ENCODE results near the gene SENP6.
A peak's percentile ranks its signal among the peaks of the same experiment; 100 is the strongest.
"Not testable (repeated sequence)": the region's sequence is repeated elsewhere in the genome, so short reads cannot be mapped to it uniquely, and the experiment has no call there.

Gene SENP6

GRCh38 chr6:75608956-75609533 lies 7.4 kb downstream of the SENP6 start:
- DNase-seq, result no peak

GRCh38 chr6:75609639-75610590 lies 8.2 kb downstream of the SENP6 start:
- peak; percentile 70 for DNase-seq

- peak; percentile 22 for DNase-seq
Measured at GRCh38 chr6:75611011-75611701, 9.5 kb downstream of the SENP6 start.

GRCh38 chr6:75611702-75612375 lies 10.2 kb downstream of the SENP6 start:
- no peak for DNase-seq

GRCh38 chr6:75612434-75612833 lies 10.8 kb downstream of the SENP6 start:
- no peak for DNase-seq

- no peak for DNase-seq
Measured at GRCh38 chr6:75613056-75613501, 11.4 kb downstream of the SENP6 start.

GRCh38 chr6:75618437-75618836 lies 16.8 kb downstream of the SENP6 start:
- no peak for DNase-seq

- DNase-seq, result no peak
Measured at GRCh38 chr6:75619230-75619899, 17.7 kb downstream of the SENP6 start.

- DNase-seq, result no peak
Measured at GRCh38 chr6:75620381-75621304, 19.0 kb downstream of the SENP6 start.

- no peak for DNase-seq
Measured at GRCh38 chr6:75621846-75622245, 20.2 kb downstream of the SENP6 start.

GRCh38 chr6:75623491-75623890 lies 21.8 kb downstream of the SENP6 start:
- DNase-seq, result no peak

GRCh38 chr6:75624335-75624734 lies 22.7 kb downstream of the SENP6 start:
- DNase-seq, result no peak

- DNase-seq, result no peak
Measured at GRCh38 chr6:75624988-75625387, 23.3 kb downstream of the SENP6 start.

- no peak for DNase-seq
Measured at GRCh38 chr6:75626561-75626960, 24.9 kb downstream of the SENP6 start.

GRCh38 chr6:75627708-75628107 lies 26.0 kb downstream of the SENP6 start:
- DNase-seq, result not testable (repeated sequence)

- peak; percentile 12 for DNase-seq
Measured at GRCh38 chr6:75631859-75632635, 30.4 kb downstream of the SENP6 start.

GRCh38 chr6:75633045-75633444 lies 31.4 kb downstream of the SENP6 start:
- DNase-seq, result no peak

- no peak for DNase-seq
Measured at GRCh38 chr6:75642311-75642710, 40.6 kb downstream of the SENP6 start.

GRCh38 chr6:75643173-75643572 lies 41.5 kb downstream of the SENP6 start:
- DNase-seq, result peak; percentile 35

GRCh38 chr6:75656479-75656878 lies 54.8 kb downstream of the SENP6 start:
- no peak for DNase-seq
